Muscle layer of duodenum (tissue), 2 donors: Measurements from ENCODE around the gene USH1C.

Source experiments
- H3K27ac ChIP-seq: one replicate; pipeline ENCODE4 v1.7.0; 2013; ENCODE audit warnings: mild to moderate bottlenecking, low read length
- H3K27me3 ChIP-seq: one replicate; pipeline ENCODE4 v1.7.0; 2013; ENCODE audit warnings: low read depth, mild to moderate bottlenecking, control low read depth, low read length
- H3K36me3 ChIP-seq, 2 donors: one replicate each; pipeline ENCODE4 v1.7.0; 2013; ENCODE audit warnings: low read length in 2 of 2, control low read depth in 1 of 2, mild to moderate bottlenecking in 1 of 2; ENCODE audit not compliant: insufficient read depth in 2 of 2, control insufficient read depth in 1 of 2
- H3K4me1 ChIP-seq, 2 donors: one replicate each; pipeline ENCODE4 v1.7.0; 2013; ENCODE audit warnings: low read length in 2 of 2, mild to moderate bottlenecking in 2 of 2, control low read depth in 1 of 2, moderate library complexity in 1 of 2; ENCODE audit not compliant: insufficient read depth in 2 of 2, control insufficient read depth in 1 of 2
- H3K4me3 ChIP-seq, 2 donors: one replicate each; pipeline ENCODE4 v1.7.0; 2013; ENCODE audit warnings: low read length in 2 of 2, low read depth in 1 of 2, mild to moderate bottlenecking in 1 of 2
- H3K9me3 ChIP-seq, 2 donors: one replicate each; pipeline ENCODE4 v1.7.0; 2013; ENCODE audit warnings: low read length in 2 of 2, control low read depth in 1 of 2, mild to moderate bottlenecking in 1 of 2; ENCODE audit not compliant: control insufficient read depth in 1 of 2
- donor health status: healthy.

The USH1C gene

DNA sequence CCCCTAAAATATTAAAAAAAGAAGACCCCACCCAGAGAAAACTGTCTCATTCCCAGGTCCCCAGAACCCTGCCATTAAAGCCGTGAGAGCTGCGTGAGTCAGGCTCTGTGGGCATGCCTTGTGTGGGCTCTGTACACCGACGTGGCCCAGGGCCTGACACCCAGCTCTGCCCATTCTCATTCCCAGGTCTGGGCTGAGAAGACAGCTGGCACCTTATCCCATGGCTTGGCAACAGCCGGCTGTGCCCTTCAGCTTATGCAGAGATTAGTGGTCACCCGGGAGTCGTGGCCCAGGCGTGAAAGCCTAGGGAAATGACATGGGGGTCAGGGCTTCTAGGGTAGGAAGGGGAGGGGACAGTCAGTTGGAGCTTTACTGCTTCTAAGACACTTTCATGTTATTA lies 34.7 kb upstream of the USH1C start:
- Histone ChIP-seq H3K27me3 (no peaks in the 10 kb centered on the region), H3K4me1 (no peaks in the 10 kb centered on the region), H3K9me3 (peaks cover 0 to 3% of the 10 kb centered on the region in 2 donors), H3K4me3 (no peak overlapping the region), H3K27ac (no peak overlapping the region), H3K36me3 (no peaks in the 10 kb centered on the region)

DNA sequence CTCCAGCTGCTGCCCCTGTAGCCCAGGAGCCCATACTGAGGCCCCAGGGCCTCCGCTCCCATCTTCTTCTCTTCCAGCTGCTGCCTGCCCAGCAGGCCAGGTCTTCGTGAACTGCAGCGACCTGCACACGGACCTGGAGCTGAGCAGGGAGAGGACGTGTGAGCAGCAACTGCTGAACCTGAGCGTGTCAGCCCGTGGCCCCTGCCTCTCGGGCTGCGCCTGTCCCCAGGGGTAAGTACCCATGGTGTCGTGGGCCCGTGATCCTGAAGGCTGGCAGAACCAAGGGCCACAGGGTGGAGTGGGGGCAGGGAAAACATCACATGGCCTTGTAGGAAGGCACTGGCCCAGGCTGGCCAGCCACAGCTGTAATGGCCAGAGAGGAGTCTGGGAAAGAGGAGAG lies 34.1 kb upstream of the USH1C start:
- Histone ChIP-seq H3K9me3 (peaks cover 0 to 3% of the 10 kb centered on the region in 2 donors), H3K27ac (no peak overlapping the region), H3K36me3 (no peaks in the 10 kb centered on the region), H3K4me3 (no peak overlapping the region), H3K27me3 (no peaks in the 10 kb centered on the region), H3K4me1 (no peaks in the 10 kb centered on the region)

GRCh38 chr11:17575431-17576425 lies 31.5 kb upstream of the USH1C start:
- Histone ChIP-seq H3K27me3 (no peaks in the 10 kb centered on the region), H3K4me1 (no peaks in the 10 kb centered on the region), H3K36me3 (no peaks in the 10 kb centered on the region), H3K27ac (no peak overlapping the region), H3K9me3 (no peaks in the 10 kb centered on the region), H3K4me3 (no peak overlapping the region)

DNA sequence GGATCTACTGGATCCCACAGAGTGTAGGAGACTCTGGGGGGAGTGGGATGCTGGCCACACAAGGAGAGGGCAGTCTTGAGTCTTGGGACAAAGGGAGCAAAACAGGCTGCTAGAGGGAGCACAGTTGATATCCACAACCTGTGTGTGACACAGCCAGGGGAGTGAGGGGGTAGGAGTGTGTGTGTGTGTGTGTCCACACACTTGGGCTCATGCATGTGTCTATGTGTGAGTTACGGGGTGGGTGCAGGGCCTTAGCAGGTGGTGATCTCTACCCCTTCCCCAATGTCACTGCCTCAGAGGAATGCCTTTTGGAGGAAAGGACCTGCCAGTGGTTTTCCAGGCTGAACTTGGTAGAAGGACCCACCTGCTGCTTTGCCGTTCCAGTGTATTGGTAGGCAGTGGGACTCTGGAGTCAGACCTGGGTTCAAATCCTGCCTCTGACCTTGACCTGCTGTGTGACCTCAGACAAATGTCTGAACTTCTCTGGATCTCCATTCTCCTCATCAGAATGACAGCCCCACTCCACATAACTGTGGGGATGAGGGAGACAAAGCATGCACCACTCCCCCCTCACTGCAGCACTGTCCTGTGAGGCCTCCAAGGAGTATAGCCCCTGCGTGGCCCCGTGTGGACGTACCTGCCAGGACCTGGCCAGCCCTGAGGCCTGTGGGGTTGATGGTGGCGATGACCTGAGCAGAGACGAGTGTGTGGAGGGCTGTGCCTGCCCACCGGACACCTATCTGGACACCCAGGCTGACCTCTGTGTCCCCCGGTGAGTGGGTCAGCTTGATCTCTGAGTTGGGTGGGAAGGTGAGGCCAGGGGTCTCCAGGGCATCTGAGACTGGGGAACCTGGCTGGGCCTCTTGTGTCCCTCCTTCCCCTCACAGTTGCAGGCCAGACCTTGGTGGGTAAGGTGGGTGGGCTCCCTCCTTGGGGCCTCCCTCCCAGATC lies 30.2 kb upstream of the USH1C start:
- Histone ChIP-seq H3K27ac (no peak overlapping the region), H3K9me3 (no peaks in the 10 kb centered on the region), H3K4me3 (no peak overlapping the region), H3K36me3 (no peaks in the 10 kb centered on the region), H3K4me1 (no peaks in the 10 kb centered on the region), H3K27me3 (no peaks in the 10 kb centered on the region)

DNA sequence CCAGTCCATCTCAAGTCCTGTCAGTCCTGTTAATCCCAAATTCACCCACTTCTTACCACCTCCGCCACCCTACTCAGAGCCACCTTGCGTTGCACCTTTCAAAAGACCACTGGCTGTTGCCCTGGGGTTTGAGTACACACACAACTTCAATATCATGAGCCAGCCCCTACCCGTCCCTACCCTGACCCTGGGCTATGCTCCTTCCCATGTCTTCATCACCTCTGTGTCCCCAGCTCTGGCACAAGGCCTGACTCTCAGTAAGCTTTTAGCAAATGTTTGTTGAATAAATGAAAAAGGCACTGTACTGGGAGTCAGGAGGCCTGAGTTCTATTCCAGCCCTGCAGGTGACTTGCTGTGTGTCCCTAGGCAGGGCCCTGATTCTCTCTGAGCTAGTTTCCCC lies 29.3 kb upstream of the USH1C start:
- Histone ChIP-seq H3K4me1 (no peaks in the 10 kb centered on the region), H3K27me3 (no peaks in the 10 kb centered on the region), H3K9me3 (no peaks in the 10 kb centered on the region), H3K27ac (no peak overlapping the region), H3K36me3 (no peaks in the 10 kb centered on the region), H3K4me3 (no peak overlapping the region)

GRCh38 chr11:17572791-17573460 lies 28.7 kb upstream of the USH1C start:
- Histone ChIP-seq H3K9me3 (no peaks in the 10 kb centered on the region), H3K27me3 (no peaks in the 10 kb centered on the region), H3K4me3 (no peak overlapping the region), H3K36me3 (no peaks in the 10 kb centered on the region), H3K27ac (no peak overlapping the region), H3K4me1 (no peaks in the 10 kb centered on the region)

- no peaks in the 10 kb centered on the region for H3K36me3 ChIP-seq
- no peak overlapping the region for H3K27ac ChIP-seq
- H3K4me3 ChIP-seq = no peak overlapping the region
- H3K9me3 ChIP-seq = no peaks in the 10 kb centered on the region
- no peaks in the 10 kb centered on the region for H3K27me3 ChIP-seq
- no peaks in the 10 kb centered on the region for H3K4me1 ChIP-seq
These were observed 28.1 kb upstream of the USH1C start for GRCh38 chr11:17572359-17572690.

DNA sequence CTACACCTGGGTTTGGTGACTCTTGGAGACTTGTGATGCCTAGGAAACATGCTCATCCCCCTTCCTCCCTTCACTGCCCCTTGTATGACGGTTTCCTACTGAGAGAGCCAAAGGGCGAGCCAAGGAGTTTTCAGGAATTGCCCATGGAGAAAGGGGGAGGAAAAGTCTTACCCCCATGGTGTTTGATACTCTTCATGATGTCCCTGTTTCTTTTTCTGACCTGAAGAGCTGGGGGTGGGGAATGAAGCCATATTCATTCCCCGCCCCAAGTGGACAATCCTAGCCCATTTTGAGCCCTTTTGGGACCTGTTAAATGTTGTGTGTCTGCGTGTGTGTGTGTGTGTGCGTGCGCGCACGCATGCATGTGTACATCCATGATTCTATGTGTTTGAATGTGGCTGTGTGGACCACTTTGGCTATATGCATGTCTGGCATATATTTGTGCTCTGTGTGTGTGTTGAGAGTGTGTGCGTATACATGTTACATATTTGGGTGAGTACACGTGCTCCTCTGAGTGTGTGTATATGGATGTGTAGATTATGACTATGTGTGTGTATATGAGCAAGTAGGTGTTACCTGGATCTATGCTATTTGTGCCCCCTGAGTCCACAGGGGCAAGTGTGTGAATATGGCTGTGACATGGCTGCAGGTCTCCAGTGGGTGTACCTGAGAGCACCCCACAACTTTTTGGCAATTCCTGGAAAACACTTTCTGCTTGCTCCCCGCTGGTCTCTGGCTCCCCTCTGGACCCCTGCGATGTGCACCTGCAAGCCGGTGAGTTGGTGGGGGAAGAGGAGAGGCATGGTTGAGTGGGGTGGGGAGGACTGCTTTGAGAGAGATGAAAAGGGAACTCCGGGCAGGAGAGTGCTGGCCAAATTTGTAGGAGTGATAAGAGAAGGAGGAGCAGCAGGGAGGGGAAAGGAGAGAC lies 27.5 kb upstream of the USH1C start:
- Histone ChIP-seq H3K4me3 (no peak overlapping the region), H3K9me3 (no peaks in the 10 kb centered on the region), H3K27ac (no peak overlapping the region), H3K27me3 (no peaks in the 10 kb centered on the region), H3K36me3 (no peaks in the 10 kb centered on the region), H3K4me1 (no peaks in the 10 kb centered on the region)

DNA sequence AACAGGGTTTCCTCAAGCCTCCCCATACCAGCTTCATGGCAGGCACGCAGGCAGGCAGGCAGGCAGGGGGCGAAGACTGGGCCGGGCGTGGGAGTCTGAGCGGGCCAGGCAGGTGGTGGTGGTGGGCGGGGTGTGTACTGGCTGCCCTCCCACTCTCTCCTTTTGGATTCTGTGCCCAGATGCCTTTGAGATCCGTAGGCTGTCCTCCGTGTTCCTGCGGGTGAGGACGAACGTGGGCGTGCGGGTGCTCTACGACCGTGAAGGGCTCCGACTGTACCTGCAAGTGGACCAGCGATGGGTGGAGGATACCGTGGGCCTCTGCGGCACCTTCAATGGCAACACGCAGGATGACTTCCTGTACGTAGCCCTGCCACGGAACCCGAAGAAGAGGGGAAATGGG lies 25.8 kb upstream of the USH1C start:
- Histone ChIP-seq H3K27ac (no peak overlapping the region), H3K4me3 (no peak overlapping the region), H3K4me1 (no peaks in the 10 kb centered on the region), H3K36me3 (no peaks in the 10 kb centered on the region), H3K9me3 (no peaks in the 10 kb centered on the region), H3K27me3 (no peaks in the 10 kb centered on the region)

DNA sequence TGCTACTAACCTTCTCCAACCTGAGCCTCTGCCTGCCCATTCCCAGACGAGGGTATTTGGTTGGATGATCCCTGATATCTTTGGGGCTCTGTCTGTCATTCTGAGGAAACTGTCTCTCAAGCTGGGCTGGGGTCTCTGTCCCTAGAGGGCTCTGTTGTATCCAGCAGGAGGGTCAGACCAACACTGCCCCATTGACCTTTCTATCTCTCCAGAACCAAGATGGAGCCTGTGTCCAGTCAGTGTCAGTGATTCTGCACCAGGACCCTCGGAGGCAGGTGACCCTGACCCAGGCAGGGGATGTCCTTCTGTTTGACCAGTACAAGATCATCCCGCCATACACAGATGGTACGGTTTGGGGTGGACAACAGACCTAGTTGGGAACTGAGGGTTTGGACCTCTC lies 24.7 kb upstream of the USH1C start:
- Histone ChIP-seq H3K36me3 (no peaks in the 10 kb centered on the region), H3K27me3 (no peaks in the 10 kb centered on the region), H3K27ac (no peak overlapping the region), H3K4me1 (no peaks in the 10 kb centered on the region), H3K4me3 (no peak overlapping the region), H3K9me3 (no peaks in the 10 kb centered on the region)
